DND-41 (cell line): ENCODE results near the gene L3MBTL1.

Source experiments
- ATAC-seq: fragments of 200-7000 bp; cut with Tn5 transposase; 3 replicates; pipeline ENCODE4 v1.9.1; 2021; ENCODE audit warnings: low read depth; ENCODE audit not compliant: insufficient read depth
- DNase-seq: peaks from one replicate; pipeline ENCODE4 v3.0.0-alpha.2; 2020
- H2AFZ ChIP-seq: 2 replicates; pipeline ENCODE4 v1.6.0; 2012; ENCODE audit warnings: low read depth, low read length
- H3K27ac ChIP-seq: 2 replicates; pipeline ENCODE4 v1.5.1; 2012; ENCODE audit warnings: low read length, inconsistent platforms
- H3K27me3 ChIP-seq: fragments of 200-600 bp; sonication (generic); 2 replicates; pipeline ENCODE4 v1.6.0; 2012; ENCODE audit warnings: low read length, mild to moderate bottlenecking, inconsistent platforms; ENCODE audit not compliant: insufficient read depth, poor library complexity
- H3K36me3 ChIP-seq: 2 replicates; pipeline ENCODE4 v1.5.1; 2012; ENCODE audit warnings: low read length, inconsistent platforms; ENCODE audit not compliant: insufficient read depth
- H3K4me1 ChIP-seq: 2 replicates; pipeline ENCODE4 v1.5.1; 2012; ENCODE audit warnings: mild to moderate bottlenecking, low read length; ENCODE audit not compliant: insufficient read depth
- H3K4me2 ChIP-seq: 2 replicates; pipeline ENCODE4 v1.6.0; 2012; ENCODE audit warnings: mild to moderate bottlenecking, moderate library complexity, low read length, inconsistent platforms; ENCODE audit not compliant: insufficient read depth
- H3K4me3 ChIP-seq, 2 experiments: fragments of 200-600 bp in 1 of 2; shearing (Covaris generic) in 1 of 2; 2 replicates each; pipeline ENCODE4 v1.5.1; 2012 to 2016; ENCODE audit warnings: inconsistent platforms in 2 of 2, low read length in 2 of 2, mild to moderate bottlenecking in 2 of 2, low read depth in 1 of 2, moderate library complexity in 1 of 2
- H3K79me2 ChIP-seq: 2 replicates; pipeline ENCODE4 v1.6.0; 2012; ENCODE audit warnings: low read length, inconsistent platforms; ENCODE audit not compliant: insufficient read depth
- H3K9ac ChIP-seq: 2 replicates; pipeline ENCODE4 v1.6.0; 2012; ENCODE audit warnings: low read depth, mild to moderate bottlenecking, inconsistent platforms, low read length, moderate library complexity
- H3K9me3 ChIP-seq: 2 replicates; pipeline ENCODE4 v1.5.1; 2012; ENCODE audit warnings: low read length, moderate library complexity, mild to moderate bottlenecking, inconsistent platforms; ENCODE audit not compliant: insufficient read depth, severe bottlenecking
- H4K20me1 ChIP-seq: 2 replicates; pipeline ENCODE4 v1.6.0; 2012; ENCODE audit warnings: low read length; ENCODE audit not compliant: insufficient read depth
- CTCF ChIP-seq: IDR thresholded peaks from 2 replicates; pipeline ENCODE4 v1.5.1; 2012; ENCODE audit warnings: borderline replicate concordance, low read length, moderate library complexity, mild to moderate bottlenecking; ENCODE audit not compliant: poor library complexity, severe bottlenecking; ENCODE audit errors: extremely low read depth
- EZH2 ChIP-seq: IDR thresholded peaks from 3 replicates; pipeline ENCODE4 v1.6.1; 2012; ENCODE audit warnings: borderline replicate concordance, low read depth, mild to moderate bottlenecking, moderate library complexity, low read length, inconsistent platforms; ENCODE audit not compliant: severe bottlenecking

Gene L3MBTL1

GRCh38 chr20:43477193-43477592 lies 30.3 kb upstream of the L3MBTL1 start:
- Histone ChIP-seq H3K27me3 (no peaks in the 10 kb centered on the region), H3K4me2 (no peak overlapping the region), H3K79me2 (no peaks in the 10 kb centered on the region), H4K20me1 (no peaks in the 10 kb centered on the region), H3K4me3 (no peak overlapping the region), H3K4me1 (no peaks in the 10 kb centered on the region), H3K9me3 (no peaks in the 10 kb centered on the region), H3K9ac (no peak overlapping the region), H2AFZ (no peak overlapping the region), H3K27ac (no peak overlapping the region), H3K36me3 (no peaks in the 10 kb centered on the region)
- no peak for DNase-seq
- TF ChIP-seq CTCF (no peak), EZH2 (no peak)
- no peak for ATAC-seq

GRCh38 chr20:43477619-43478018 lies 29.9 kb upstream of the L3MBTL1 start:
- Histone ChIP-seq H3K27ac (no peak overlapping the region), H3K27me3 (no peaks in the 10 kb centered on the region), H3K4me1 (no peaks in the 10 kb centered on the region), H3K79me2 (no peaks in the 10 kb centered on the region), H3K4me3 (no peak overlapping the region), H2AFZ (no peak overlapping the region), H3K36me3 (no peaks in the 10 kb centered on the region), H3K9ac (no peak overlapping the region), H4K20me1 (no peaks in the 10 kb centered on the region), H3K4me2 (no peak overlapping the region), H3K9me3 (no peaks in the 10 kb centered on the region)
- TF ChIP-seq EZH2, result no peak
- no peak for TF ChIP-seq CTCF
- ATAC-seq (no peak), DNase-seq (no peak)

- no peaks in the 10 kb centered on the region for H4K20me1 ChIP-seq
- H3K9ac ChIP-seq, result no peak overlapping the region
- H3K9me3 ChIP-seq, result peaks cover 8% of the 10 kb centered on the region
- no peak overlapping the region for H3K4me3 ChIP-seq
- H3K79me2 ChIP-seq, result no peaks in the 10 kb centered on the region
- ATAC-seq (no peak), DNase-seq (no peak)
- H3K4me1 ChIP-seq, result no peaks in the 10 kb centered on the region
- H2AFZ ChIP-seq, result no peak overlapping the region
- H3K36me3 ChIP-seq, result no peaks in the 10 kb centered on the region
- H3K27ac ChIP-seq, result no peak overlapping the region
- H3K27me3 ChIP-seq, result peaks cover 3% of the 10 kb centered on the region
- no peak overlapping the region for H3K4me2 ChIP-seq
- no peak for TF ChIP-seq CTCF
Measured at GRCh38 chr20:43490038-43490437, 17.5 kb upstream of the L3MBTL1 start.

GRCh38 chr20:43492101-43492500 lies 15.4 kb upstream of the L3MBTL1 start:
- no peak overlapping the region for H2AFZ ChIP-seq
- no peaks in the 10 kb centered on the region for H3K79me2 ChIP-seq
- no peaks in the 10 kb centered on the region for H3K36me3 ChIP-seq
- H4K20me1 ChIP-seq, result no peaks in the 10 kb centered on the region
- H3K4me3 ChIP-seq, result no peak overlapping the region
- H3K9ac ChIP-seq, result no peak overlapping the region
- no peak for TF ChIP-seq EZH2
- no peak for TF ChIP-seq CTCF
- peaks cover 4% of the 10 kb centered on the region for H3K9me3 ChIP-seq
- no peak for ATAC-seq
- H3K27ac ChIP-seq, result no peak overlapping the region
- no peak overlapping the region for H3K4me2 ChIP-seq
- H3K27me3 ChIP-seq, result peaks cover 3% of the 10 kb centered on the region
- H3K4me1 ChIP-seq, result no peaks in the 10 kb centered on the region
- DNase-seq, result no peak
